IPS-20b (cell line): ENCODE results near the gene WDR5.

Source experiments
- H3K27ac ChIP-seq: one replicate; pipeline ENCODE4 v1.5.1; 2013; ENCODE audit warnings: low read length
- H3K27me3 ChIP-seq: 2 replicates; pipeline ENCODE4 v1.6.1; 2013; ENCODE audit warnings: mild to moderate bottlenecking, low read length, inconsistent platforms; ENCODE audit not compliant: insufficient read depth
- H3K36me3 ChIP-seq: 2 replicates; pipeline ENCODE4 v1.6.1; 2013; ENCODE audit warnings: low read depth, mild to moderate bottlenecking, inconsistent platforms, low read length, moderate library complexity; ENCODE audit not compliant: insufficient read depth
- H3K4me1 ChIP-seq: 2 replicates; pipeline ENCODE4 v1.6.1; 2013; ENCODE audit warnings: mild to moderate bottlenecking, control low read depth, inconsistent platforms, low read length, moderate library complexity; ENCODE audit not compliant: insufficient read depth
- H3K4me3 ChIP-seq: 2 replicates; pipeline ENCODE4 v1.5.1; 2013; ENCODE audit warnings: mild to moderate bottlenecking, low read length, inconsistent platforms
- H3K9ac ChIP-seq: 2 replicates; pipeline ENCODE4 v1.6.1; 2013; ENCODE audit warnings: low read depth, mild to moderate bottlenecking, inconsistent platforms, low read length, moderate library complexity
- H3K9me3 ChIP-seq: 2 replicates; pipeline ENCODE4 v1.6.1; 2013; ENCODE audit warnings: mild to moderate bottlenecking, low read depth, low read length, inconsistent platforms; ENCODE audit not compliant: insufficient read depth

WDR5 gene

DNA sequence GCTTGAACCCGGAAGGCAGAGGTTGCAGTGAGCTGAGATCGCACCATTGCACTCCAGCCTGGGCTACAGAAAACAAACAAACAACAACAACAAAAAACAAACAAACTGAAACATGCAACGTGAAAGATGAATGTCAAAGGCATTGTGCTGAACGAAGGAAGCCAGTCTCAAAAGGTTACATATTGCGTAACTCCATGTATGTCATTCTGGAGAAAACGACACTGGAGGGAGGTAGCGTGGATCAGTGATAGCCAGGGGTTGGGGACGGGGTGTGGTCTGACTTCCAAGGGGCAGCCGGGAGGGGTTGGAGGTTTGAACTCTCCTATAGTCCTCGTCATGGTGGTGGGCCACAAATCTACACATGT is 12.1 kb upstream of the WDR5 start:
- Histone ChIP-seq H3K27me3 (no peaks in the 10 kb centered on the region), H3K9ac (no peak overlapping the region), H3K4me1 (no peaks in the 10 kb centered on the region), H3K36me3 (no peaks in the 10 kb centered on the region), H3K27ac (no peak overlapping the region), H3K9me3 (peaks cover 6% of the 10 kb centered on the region; the same call in 1 of the 2 replicates), H3K4me3 (no peak overlapping the region)

DNA sequence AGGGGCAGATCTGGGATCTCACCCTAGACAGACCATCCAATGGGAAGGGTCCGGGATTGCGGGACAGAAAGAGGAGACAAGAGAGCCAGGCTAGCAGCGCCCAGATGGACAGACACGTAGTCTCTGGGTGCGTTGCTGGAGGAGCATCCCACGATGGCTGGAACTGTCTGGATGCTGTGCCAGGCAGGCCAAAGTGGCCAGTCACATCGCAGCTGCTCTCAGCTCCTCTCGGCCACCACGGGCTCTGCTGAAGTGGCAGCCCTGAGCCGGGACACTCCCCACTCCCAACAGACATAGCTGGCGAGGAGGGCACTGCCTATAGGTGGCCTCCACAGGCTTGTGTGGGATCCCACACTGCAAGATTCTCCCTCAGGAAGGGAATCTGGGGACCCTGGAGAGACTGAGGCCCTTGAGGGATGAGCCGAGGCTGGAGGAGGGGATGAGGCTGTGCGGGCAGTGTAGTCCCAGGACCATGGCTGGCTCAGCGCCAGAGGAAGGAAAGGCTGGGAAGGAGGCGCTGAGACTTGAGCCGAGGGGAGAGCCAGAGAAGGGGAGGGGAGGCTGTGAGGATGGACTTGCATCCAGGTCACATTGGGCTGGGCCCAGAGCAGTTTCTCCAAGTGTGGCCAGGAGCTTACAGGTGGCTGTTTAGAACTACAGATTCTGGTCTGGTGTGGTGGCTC is 10.3 kb upstream of the WDR5 start:
- H3K36me3 ChIP-seq = no peaks in the 10 kb centered on the region
- H3K4me1 ChIP-seq = no peaks in the 10 kb centered on the region
- no peaks in the 10 kb centered on the region for H3K9me3 ChIP-seq
- no peak overlapping the region for H3K4me3 ChIP-seq
- H3K27ac ChIP-seq = no peak overlapping the region
- no peaks in the 10 kb centered on the region for H3K27me3 ChIP-seq
- H3K9ac ChIP-seq = no peak overlapping the region

GRCh38 chr9:134126373-134126772 is 9.5 kb upstream of the WDR5 start:
- Histone ChIP-seq H3K4me1 (peaks cover 5% of the 10 kb centered on the region; the same call in 1 of the 2 replicates), H3K27me3 (no peaks in the 10 kb centered on the region)

DNA sequence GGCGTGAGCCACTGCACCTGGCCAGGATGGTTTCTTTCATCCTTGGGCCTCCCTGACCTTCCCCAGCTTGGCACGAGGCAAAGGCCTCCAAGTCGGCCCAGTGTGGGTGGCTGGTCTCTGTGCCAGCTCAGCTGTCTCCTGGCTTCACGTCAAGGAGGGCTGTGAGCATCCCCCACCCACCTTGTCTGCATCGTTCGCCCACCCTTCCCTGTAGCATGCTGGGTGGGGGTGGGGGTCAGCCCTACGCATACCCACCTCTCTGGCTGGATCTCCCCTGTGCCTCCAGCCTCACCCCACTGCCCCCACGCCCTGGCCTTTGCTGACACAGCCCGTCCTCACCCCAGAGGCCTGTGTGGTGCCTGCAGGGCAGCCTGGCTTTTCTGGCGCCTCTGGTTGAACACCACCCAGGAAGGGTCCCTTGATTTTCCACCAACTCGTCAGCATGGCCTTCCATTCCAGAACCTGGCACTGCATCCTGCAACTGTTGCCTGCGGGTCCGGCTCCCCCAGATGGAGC is 8.8 kb upstream of the WDR5 start:
- H3K9ac ChIP-seq = no peak overlapping the region
- no peak overlapping the region for H3K4me3 ChIP-seq
- H3K27ac ChIP-seq = no peak overlapping the region
- H3K9me3 ChIP-seq = no peaks in the 10 kb centered on the region
- H3K27me3 ChIP-seq = no peaks in the 10 kb centered on the region
- peaks cover 11% of the 10 kb centered on the region; the same call in 1 of the 2 replicates for H3K4me1 ChIP-seq
- no peaks in the 10 kb centered on the region for H3K36me3 ChIP-seq

More at GRCh38 chr9:134126373-134126772, 9.5 kb upstream of the WDR5 start:
- H3K9me3 ChIP-seq = no peaks in the 10 kb centered on the region
- no peaks in the 10 kb centered on the region for H3K36me3 ChIP-seq
- H3K27ac ChIP-seq = no peak overlapping the region
- no peak overlapping the region for H3K9ac ChIP-seq
- no peak overlapping the region for H3K4me3 ChIP-seq

DNA sequence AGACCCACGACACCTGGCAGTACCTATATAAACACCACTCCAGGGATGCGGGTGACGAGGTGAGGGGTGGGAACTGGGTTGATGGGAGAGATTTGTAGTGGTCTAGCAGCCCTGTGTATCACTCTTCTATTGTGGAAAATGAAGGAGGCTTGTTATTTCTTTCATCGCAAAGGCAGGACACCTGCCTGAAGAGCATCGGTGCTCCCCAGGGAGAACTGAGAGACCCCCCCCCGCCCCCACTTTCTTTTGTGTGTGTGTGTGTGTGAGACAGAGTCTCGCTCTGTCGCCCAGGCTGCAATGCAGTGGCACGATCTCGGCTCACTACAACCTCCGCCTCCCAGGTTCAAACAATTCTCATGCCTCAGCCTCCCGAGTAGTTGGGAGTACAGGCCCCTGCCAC is 8.3 kb upstream of the WDR5 start:
- no peak overlapping the region for H3K4me3 ChIP-seq
- no peaks in the 10 kb centered on the region for H3K9me3 ChIP-seq
- no peaks in the 10 kb centered on the region for H3K27me3 ChIP-seq
- H3K27ac ChIP-seq = no peak overlapping the region
- no peaks in the 10 kb centered on the region for H3K36me3 ChIP-seq
- H3K9ac ChIP-seq = no peak overlapping the region
- H3K4me1 ChIP-seq = peaks cover 11% of the 10 kb centered on the region; the same call in 1 of the 2 replicates

DNA sequence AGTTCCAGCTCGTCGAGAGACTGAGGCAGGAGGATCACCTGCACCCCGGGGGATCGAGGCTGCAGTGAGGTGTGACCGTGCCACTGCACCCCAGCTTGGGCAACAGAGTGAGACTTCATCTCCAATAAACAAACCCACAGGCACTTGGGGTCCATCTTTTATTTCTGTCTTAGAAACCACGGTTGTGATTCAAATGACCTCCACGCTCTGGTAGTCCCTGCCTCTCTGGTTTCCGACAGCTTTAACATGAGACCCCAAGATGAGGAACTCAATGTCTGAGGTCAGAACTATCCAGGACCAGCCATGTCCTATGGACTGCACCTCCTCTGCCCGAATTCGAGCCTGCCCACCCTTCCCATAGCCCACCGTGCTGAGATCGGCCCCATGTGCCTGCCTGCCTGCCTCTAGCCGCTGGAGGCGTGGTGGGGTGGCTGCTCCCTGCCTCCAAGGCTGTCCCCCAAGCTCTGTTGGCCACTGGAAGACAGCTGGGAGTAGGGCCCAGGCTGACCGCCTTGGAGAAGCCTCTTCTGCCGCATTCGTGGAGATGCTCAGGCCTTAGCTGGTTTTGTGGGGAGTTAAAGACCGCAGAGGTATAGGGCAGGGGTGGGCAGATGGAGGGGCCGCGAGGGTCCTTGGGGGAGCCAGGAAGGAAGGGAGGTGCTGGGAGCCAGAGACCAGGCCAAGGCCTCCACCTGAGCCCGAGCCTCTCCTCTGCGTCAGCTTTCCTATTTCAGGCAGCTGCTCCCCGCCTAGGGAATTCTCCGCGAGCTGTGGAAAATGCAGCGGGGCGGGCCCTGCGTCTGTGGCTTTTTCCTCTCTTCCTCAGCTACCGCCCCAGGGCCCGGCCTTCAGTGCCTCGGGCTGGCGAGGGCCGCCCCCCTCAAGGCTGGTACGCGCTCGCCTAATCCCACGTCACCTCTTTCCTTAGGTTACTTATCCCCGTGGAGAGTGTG is 6.9 kb upstream of the WDR5 start:
- peaks cover 11% of the 10 kb centered on the region; the same call in 1 of the 2 replicates for H3K4me1 ChIP-seq
- H3K27ac ChIP-seq = no peak overlapping the region
- H3K27me3 ChIP-seq = no peaks in the 10 kb centered on the region
- no peaks in the 10 kb centered on the region for H3K9me3 ChIP-seq
- H3K36me3 ChIP-seq = no peaks in the 10 kb centered on the region
- no peak overlapping the region for H3K4me3 ChIP-seq
- H3K9ac ChIP-seq = no peak overlapping the region

GRCh38 chr9:134130503-134131375 is 5.1 kb upstream of the WDR5 start:
- H3K27ac ChIP-seq = peak overlapping the region; percentile 91

DNA sequence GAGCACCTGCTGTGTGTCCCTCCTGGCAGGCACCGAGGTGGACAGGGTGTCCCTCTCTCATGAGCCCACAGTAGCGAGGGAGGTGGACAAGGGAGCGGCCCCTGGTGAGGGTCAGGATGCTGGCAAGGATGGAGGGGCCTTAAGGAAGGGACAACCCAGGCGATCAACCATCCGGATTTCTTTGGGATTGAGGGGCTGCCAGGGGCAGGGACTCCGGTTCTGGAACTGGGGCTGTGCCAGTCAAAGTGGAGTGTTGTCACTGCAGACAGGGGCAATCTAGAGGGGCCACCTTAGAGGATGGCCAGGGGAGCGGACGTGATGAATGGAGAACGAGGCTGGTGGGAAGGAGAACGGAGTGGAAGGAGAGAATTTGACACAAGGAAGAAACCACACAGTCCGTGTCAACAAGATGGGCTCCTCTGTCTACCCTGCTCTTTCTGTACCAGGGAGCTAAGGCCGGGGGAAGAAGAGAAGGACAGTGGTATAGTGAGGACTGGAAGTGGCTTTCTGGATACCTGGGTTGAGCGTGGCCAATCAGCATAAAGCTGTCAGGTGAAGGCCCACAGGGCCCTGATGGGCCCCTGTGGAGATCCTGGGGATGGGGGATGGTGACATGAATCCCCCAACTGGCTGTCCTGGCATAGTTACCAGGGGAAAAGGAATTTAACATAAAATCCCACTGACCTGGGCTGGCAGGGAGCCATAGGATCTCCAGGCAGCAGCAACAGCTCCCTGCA is 4.2 kb upstream of the WDR5 start:
- Histone ChIP-seq H3K27me3 (no peaks in the 10 kb centered on the region), H3K9ac (peak overlapping the region; percentile 33; the same call in 1 of the 2 replicates), H3K27ac (peak overlapping the region; percentile 5)

More at GRCh38 chr9:134130503-134131375, 5.1 kb upstream of the WDR5 start:
- Histone ChIP-seq H3K4me1 (peaks cover 17% of the 10 kb centered on the region), H3K9me3 (no peaks in the 10 kb centered on the region), H3K36me3 (no peaks in the 10 kb centered on the region), H3K9ac (peak overlapping the region; percentile 33; the same call in 1 of the 2 replicates), H3K27me3 (no peaks in the 10 kb centered on the region), H3K4me3 (peak overlapping the region; percentile 31; the same call in 1 of the 2 replicates)

GRCh38 chr9:134132208-134132870 is 3.5 kb upstream of the WDR5 start:
- Histone ChIP-seq H3K27ac (peak overlapping the region; percentile 46), H3K9ac (no peak overlapping the region), H3K36me3 (no peaks in the 10 kb centered on the region), H3K4me1 (peaks cover 17% of the 10 kb centered on the region), H3K27me3 (no peaks in the 10 kb centered on the region), H3K9me3 (no peaks in the 10 kb centered on the region), H3K4me3 (no peak overlapping the region)

More for the DNA sequence above, 4.2 kb upstream of the WDR5 start:
- Histone ChIP-seq H3K4me3 (no peak overlapping the region; the same call in 1 of the 2 replicates), H3K9me3 (no peaks in the 10 kb centered on the region), H3K4me1 (peaks cover 17% of the 10 kb centered on the region), H3K36me3 (no peaks in the 10 kb centered on the region)

DNA sequence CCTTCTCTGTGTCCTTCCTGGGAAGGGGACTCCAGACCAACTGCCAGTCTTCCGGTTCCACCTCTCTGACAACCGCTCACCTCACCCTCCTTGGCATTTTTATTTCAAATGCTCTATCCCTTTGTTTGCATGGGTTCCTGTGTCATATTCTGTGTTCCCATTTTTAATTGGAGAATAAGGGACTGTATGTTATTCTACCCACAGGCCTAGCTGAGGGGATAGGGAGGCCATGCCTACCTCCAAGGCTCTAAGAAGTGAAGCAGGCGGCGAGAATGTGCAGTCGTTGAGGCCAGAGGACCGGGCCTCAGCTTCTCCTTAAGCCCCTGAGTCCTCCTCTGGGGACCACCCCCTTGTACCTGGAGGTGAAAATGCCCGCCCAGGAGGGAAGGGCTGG is 936 bp upstream of the WDR5 start:
- peaks cover 25% of the 10 kb centered on the region for H3K4me1 ChIP-seq
- peak overlapping the region; percentile 86 for H3K27ac ChIP-seq
- H3K27me3 ChIP-seq = no peaks in the 10 kb centered on the region

More for the DNA sequence above, 936 bp upstream of the WDR5 start:
- peak overlapping the region; percentile 95 for H3K9ac ChIP-seq
- peaks cover 24% of the 10 kb centered on the region for H3K36me3 ChIP-seq
- H3K9me3 ChIP-seq = no peaks in the 10 kb centered on the region
- peak overlapping the region; percentile 89 for H3K4me3 ChIP-seq
